IPS-18c (cell line): Measurements from ENCODE around the gene ZNF189.

Experiments used
- H3K4me3 ChIP-seq: 2 replicates; pipeline ENCODE4 v1.7.0; 2013; ENCODE audit warnings: low read depth, mild to moderate bottlenecking, low read length, moderate library complexity; ENCODE audit not compliant: insufficient read depth
- H3K9me3 ChIP-seq: one replicate; pipeline ENCODE4 v1.6.1; 2013; ENCODE audit warnings: mild to moderate bottlenecking, low read length, moderate library complexity; ENCODE audit not compliant: control insufficient read depth, insufficient read depth

Gene ZNF189

DNA sequence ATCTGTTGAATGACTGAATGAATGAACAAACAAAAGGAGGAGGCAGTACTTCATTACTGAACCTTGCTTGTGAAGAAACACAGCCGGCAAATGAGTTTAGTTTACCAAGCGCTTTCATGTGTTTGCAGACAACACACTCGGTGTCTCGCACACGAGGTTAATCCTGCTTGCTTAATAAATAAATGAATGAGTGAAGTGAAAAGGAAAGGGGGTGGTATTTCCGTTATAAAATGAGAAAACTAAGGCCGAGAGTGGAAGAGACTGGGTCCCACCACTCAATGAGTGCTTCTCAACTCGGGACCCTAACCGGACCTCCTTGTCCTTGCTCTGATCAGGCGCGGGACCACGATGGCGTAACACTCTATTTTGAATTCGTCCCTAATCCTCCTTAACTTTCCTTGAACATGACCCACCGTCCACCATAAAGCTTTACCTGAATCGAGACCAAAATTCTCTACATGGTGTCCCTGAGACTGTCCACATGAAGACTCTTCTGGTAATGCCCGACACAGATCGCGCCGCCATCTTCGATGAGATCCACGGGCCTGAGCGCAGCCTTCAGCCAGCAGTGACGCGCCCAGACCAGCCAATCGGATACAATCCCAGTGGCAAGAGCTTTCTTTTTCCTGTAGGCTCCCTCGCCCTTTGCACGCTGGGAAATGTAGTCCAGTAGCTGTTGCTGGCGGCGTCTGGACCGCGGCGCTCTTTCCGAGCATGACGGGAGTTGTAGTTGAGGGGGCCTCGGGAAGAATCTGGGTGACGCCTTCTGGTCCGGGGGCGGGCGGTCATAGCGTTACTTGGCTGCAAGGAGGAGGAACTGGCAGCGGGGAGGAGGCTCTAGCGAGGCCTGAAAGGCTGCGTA, at the start of gene ZNF189, which contains the start of gene MRPL50:
Gene ZNF189 (plus strand): TSS at position 784 of the 862 bp plus-strand sequence. CDS start 306 bp downstream, outside the sequence.
Gene MRPL50 (minus strand): TSS at position 551 of the 862 bp plus-strand sequence. CDS start 26 bp downstream, at position 525.
- H3K9me3 ChIP-seq: no peaks in the 10 kb centered on the region
- peak within 1 kb of the TSS; percentile 77 for H3K4me3 ChIP-seq

DNA sequence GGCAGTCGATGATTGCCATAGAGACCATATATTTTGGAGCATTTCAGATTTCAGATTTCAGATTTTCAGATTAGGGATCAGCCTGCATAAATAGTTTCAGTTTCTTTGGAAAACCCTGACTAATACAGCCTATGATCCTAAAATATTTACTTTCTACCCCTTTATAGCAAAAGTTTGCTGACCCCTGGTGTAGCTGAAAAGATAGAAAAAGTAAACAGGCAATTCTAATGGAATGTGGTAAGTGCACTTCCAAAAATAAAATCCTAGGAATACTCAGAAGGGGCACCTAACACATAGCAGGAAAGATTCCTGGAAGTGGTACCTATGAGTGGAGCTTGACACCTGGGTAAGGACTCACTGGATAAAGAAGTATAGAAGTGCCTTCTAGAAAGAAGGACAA, 48.4 kb upstream of the ZNF189 start:
- no peaks in the 10 kb centered on the region for H3K9me3 ChIP-seq
- no peak overlapping the region for H3K4me3 ChIP-seq

DNA sequence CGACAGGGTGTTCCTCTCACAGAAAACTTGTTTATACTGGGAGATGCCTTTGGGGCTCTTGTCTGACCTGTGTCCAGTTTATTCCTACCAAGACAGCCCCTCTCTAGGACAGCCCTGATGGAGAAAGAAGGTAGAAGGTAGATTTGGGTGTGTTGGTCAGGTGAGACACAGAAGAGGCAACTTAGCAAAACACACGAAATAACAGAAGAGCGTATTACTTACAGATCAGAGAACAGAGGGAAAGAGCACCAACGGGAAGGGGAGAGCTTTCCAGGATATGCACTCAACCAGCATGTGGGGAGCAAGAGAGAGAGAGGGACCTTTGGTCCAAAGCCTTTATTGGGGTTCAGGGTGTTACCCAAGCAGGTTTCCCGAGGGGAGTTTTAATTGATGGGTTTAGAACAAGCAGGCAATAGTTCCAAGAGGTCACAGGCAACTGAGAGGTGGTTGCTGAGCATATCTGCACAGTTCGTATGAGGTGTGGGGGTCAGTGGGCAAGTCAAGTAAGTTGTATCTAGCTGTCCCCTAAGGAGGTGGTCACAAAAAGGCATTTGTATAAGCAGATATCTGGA, 45.7 kb upstream of the ZNF189 start:
- H3K4me3 ChIP-seq: no peak overlapping the region
- peaks cover 2% of the 10 kb centered on the region for H3K9me3 ChIP-seq

DNA sequence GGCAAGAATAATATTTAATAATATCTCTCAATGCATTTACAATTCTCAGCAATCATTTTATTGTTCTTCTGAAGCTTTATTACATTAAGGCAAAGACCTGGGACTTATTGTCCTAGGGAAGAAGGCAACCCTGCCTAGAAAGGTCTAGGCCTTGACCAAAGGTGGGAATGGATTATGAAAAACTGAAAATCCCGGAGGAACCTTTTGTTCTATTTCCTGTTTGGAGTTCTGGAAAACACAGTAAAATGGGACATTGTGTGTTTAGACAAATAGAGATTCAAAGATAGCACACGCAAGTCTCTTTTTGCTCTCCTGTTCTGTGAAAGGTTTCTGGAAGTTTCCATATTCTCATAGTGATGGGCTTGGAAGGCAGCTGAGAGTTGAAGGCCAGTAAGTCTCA, 45.0 kb upstream of the ZNF189 start:
- Histone ChIP-seq H3K4me3 (no peak overlapping the region), H3K9me3 (peaks cover 2% of the 10 kb centered on the region)

DNA sequence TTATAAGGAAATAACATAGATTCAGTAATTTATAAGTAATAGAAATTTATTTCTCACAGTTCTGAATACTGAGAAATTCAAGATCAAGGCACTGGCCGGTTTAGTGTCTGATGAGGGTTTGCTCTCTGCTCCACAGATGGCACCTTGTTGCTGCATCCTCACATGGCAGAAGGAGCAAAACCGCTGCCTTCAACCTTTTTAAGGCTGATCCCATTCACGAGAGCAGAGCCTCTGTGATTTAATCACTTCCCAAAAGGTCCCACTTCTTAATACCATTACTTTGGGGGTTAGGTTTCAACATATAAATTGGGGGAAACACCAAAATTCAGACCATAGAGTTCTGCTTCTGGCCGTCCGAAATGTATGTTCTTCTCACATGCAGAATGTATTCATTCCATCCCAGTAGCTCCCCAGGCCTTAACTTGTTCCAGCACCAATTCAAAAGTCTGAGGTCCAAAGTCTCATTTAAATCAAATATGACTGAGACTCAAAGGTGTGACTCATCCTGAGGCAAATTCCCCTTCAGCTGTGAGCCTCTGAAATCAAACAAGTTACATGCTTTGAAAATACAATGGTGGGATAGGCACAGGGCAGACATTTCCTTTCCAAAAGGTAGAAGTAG, 44.4 kb upstream of the ZNF189 start:
- peaks cover 2% of the 10 kb centered on the region for H3K9me3 ChIP-seq
- H3K4me3 ChIP-seq: no peak overlapping the region

DNA sequence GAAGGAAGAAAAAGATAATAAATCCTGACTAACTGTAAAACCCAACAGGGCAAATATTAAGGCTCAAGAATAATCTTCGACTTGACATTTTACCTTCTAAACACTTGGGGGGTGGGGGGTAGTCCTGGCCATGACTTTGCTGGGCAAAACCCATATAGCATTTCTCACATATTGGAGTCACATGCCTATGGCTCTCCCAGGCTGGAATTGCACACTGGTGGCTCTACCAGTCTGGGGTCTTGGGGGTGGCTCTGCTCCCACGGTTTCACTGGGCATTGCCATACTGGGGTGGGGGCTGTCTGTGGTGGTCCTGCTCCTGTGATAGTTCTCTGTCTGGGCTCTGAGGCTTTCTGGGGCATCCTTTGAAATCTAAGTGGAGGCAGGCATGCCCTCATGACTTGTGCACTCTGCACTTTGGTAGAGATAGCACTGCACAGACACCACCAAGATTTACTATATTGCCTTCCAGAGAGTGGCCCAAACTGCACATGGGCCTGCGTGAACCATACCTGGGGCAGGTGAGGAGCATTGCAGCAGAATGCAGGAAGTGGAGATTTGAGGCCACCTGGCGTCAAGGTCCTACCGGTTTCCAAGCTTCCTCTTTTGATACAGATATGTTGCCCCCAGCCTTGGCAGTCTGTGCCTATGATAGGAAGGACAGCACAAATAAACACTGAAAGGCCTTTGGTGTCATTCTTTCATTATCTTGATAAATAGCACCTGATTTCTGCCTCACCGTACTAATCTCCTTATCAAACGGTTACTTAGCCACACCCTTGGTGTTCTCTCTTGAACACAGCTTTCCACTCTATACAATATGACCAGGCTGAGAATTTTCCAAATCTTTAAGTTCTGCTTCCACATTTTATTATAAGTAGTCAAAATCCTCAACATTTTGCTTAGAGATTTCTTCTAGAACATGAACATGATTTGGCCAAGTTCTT, 43.6 kb upstream of the ZNF189 start:
- H3K9me3 ChIP-seq: peaks cover 2% of the 10 kb centered on the region
- no peak overlapping the region for H3K4me3 ChIP-seq

DNA sequence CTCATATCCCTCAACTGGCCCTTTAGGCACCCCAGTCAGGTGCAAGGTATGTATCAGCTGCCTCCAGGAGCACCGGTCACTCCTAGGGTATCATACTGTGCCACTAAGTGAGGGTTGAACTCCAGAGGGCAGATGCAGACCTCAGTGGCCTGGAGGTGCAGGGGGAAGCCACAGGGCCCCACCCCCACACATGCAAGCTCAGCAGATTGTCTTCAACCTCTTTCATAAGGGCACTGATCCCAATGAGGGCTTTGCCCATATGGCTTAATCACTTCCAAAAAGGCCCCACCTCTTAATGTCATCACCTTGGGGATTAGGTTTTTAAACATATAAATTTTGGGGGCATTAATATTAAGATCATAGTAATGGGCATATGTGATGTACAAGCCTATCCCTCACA, 42.0 kb upstream of the ZNF189 start:
- Histone ChIP-seq H3K4me3 (no peak overlapping the region), H3K9me3 (peaks cover 2% of the 10 kb centered on the region)

DNA sequence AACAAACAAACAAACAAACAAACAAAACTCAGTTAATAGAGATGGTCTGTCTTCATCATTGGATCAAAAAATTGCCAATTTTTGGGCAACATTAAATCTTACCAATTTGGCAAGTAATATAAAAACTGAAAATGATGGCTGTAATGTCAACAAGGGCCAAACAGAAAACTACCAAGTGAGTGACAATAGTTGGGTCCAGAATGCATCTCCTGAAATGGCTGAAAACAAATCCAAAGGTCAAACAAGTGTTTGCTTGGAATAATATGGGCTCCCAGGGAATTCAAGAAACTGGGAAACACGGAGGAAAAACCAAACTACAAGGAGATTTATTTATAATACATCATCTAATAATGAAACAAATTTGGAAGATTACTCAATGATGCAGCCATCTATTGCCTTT, 39.0 kb upstream of the ZNF189 start:
- H3K4me3 ChIP-seq: no peak overlapping the region
- peaks cover 2% of the 10 kb centered on the region for H3K9me3 ChIP-seq

DNA sequence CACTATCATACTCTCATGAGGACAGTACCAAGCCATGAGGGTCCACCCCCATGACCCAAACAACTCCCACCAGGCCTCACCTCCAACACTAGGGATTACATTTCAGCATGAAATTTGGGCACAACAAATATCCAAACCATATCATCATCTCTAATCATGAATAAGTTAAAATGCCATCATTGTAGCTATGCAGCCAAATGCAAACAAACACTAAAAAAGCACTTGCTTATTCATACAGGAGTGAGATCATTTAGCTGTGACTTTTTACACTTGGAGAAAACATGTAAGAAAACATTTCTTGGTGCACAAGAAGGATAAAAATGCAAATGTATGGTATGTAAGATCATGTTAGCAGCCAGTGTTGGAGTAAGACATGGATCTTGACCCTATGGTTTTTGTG, 38.0 kb upstream of the ZNF189 start:
- no peak overlapping the region for H3K4me3 ChIP-seq
- peaks cover 2% of the 10 kb centered on the region for H3K9me3 ChIP-seq

DNA sequence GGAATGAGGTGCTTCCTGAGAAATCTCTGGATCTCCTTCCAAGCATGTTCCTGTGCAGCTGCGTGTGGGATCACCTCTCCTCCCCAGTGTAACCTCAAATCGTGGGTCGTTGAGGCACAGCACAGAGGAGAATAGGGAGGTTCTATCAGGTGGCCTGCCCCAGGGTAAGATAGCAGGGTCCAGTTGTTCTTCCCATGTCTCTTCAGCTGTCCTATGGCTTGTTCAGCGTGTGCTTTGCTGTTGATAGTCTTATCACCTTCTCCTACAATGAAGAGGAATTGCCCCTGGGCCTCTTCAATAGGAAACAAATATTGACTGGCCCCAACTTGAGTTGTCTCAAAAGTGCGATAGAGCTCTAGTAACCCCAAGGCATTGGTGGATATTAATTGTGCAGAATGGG, 36.2 kb upstream of the ZNF189 start:
- no peak overlapping the region for H3K4me3 ChIP-seq
- no peaks in the 10 kb centered on the region for H3K9me3 ChIP-seq

DNA sequence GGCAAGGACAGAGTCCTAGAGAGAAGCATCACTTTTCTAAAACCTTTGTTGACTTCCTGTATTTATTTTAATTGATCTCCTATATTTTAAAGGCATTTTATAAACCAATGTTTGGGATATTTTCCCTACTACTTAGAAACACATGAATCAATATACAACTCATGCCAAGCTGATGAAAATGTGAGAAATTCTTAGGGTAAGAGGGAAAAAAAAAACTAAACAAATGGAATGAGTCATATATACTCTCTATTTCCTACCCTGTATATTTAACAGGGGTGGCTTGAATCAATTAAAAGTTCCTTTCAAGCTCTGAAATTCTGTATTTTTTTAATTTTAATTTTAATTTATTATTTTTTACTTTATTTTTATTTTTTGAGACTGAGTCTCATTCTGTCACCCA, 33.5 kb upstream of the ZNF189 start:
- Histone ChIP-seq H3K9me3 (no peaks in the 10 kb centered on the region), H3K4me3 (no peak overlapping the region)

DNA sequence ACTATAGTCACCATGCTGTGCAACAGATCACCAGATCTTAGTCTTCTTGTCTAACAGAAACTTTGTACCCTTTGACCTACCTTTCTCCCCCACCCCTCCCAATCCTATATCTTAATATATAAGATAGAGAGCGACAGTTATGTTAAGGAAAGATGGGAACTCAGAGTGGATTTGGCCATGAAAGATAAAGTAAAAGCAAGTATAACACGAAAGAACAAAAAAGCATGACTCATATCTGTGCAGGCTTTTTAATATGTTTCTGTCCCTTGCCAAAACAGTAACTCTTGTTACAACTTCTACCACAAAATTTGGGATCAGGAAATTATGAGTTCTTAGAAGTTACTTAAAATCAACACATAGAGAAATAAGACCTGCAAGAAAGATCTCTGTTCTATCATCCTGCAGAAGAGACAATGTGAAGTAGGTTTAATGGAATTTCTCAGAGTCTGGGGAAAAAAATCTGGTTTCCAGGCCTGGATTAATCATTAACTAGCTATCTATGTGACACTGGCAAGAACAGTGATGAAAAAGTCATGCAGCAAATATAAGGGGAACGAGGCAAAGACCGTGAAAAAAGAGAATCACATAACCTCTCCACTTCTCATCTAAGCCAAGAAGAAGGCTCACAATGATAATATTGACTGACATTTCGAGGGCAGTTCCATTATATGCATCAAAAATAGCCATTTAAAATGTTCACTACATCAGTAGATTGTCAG, 32.5 kb upstream of the ZNF189 start:
- Histone ChIP-seq H3K4me3 (no peak overlapping the region), H3K9me3 (no peaks in the 10 kb centered on the region)

DNA sequence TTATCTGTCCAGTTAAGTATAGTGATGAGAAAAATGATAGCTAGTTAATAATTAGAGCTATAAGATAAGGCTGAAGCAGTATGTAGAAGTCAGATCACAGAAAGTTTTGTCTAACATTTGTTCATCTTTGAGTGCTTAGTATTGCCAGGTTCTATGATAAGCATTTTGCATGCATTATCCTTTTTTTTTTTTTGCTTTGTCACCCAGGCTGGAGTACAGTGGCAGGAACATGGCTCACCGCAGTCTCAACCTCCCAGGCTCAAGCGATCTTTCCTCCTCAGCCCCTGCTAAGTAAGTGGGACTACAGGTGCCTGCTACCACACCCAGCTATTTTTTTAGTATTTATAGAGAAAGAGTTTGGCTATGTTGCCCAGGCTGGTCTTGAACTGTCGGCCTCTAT, 31.3 kb upstream of the ZNF189 start:
- no peak overlapping the region for H3K4me3 ChIP-seq

DNA sequence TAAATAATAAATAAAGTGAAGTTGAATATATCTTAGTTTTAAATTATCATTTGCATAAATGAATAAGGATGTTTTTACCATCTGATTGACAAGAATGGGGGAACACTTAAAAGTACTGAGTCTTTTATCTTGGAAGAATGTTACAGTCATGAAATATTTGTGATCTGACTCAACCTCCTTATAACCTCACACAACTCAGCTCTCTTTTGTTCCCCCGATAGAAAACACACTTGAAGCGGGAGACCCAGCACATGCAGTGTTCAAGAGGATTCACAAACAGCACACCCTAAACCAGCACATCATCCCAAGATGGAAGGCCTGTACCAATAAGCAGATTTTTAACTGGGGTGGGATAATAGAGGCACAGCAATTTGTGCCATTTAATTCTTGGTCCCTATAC, 29.4 kb upstream of the ZNF189 start:
- H3K9me3 ChIP-seq: no peaks in the 10 kb centered on the region

More for the DNA sequence above, 31.3 kb upstream of the ZNF189 start:
- no peaks in the 10 kb centered on the region for H3K9me3 ChIP-seq

DNA sequence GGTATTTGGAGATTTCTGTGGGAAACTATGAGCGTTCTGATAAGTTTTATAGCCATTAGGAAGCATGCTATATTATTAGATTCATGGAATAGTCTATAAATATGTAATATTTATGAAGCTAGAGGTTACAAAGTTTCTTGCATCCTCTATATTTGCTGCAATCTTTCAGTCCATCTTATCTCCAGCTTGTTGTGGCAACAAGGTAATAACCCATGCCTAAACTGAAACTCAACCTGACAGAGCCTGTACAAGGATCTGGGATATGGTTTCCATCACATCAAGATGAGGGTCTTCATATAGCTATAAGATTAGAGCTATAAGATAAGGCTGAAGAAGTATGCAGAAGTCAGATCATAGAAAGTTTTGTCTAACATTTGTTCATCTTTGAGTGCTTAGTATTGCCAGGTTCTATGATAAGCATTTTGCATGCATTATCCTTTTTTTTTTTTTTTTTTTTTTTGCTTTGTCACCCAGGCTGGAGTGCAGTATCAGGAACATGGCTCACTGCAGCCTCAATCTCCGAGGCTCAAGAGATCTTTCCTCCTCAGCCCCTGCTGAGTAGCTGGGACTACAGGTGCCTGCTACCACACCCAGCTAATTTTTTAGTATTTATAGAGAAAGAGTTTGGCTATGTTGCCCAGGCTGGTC, 28.6 kb upstream of the ZNF189 start:
- Histone ChIP-seq H3K9me3 (no peaks in the 10 kb centered on the region), H3K4me3 (no peak overlapping the region)

More for the DNA sequence above, 29.4 kb upstream of the ZNF189 start:
- no peak overlapping the region for H3K4me3 ChIP-seq

DNA sequence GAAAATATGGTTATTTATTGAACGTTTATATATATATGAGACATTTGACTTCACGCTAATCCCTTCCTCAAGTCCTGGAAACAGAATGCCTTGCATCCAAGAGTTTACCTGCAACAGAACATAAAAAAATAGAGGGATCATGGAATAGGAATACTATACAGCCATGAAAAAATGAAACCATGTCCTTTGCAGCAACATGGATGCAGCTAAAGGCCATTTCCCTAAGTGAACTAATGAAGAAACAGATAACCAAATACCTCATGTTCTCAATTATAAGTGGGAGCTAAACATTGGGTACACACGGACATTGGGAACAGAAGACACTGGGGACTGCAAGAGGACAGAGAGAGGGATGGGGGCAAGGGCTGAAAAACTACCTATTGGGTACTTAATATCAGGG, 26.8 kb upstream of the ZNF189 start:
- Histone ChIP-seq H3K4me3 (no peak overlapping the region), H3K9me3 (no peaks in the 10 kb centered on the region)
